OCI-LY3 (cell line): ENCODE measurements around the gene C12orf42.
A peak's percentile ranks its signal among the peaks of the same experiment; 100 is the strongest.

Experiments used
- H2AFZ ChIP-seq: fragments of 200-600, 300-600 bp; shearing (Covaris generic); 2 replicates; pipeline ENCODE4 v1.6.0; 2014; ENCODE audit warnings: antibody characterized with exemption, low read depth, low read length
- H3K27ac ChIP-seq: fragments of 200-600, 300-600 bp; sonication (generic); 2 replicates; pipeline ENCODE4 v1.5.1; 2014; ENCODE audit warnings: mild to moderate bottlenecking, low read length, moderate library complexity, mixed read lengths
- H3K27me3 ChIP-seq: fragments of 200-600, 300-600 bp; sonication (generic); 2 replicates; pipeline ENCODE4 v1.6.1; 2014; ENCODE audit warnings: low read depth, low read length, mixed read lengths
- H3K36me3 ChIP-seq: fragments of 200-600, 300-600 bp; sonication (generic); replicated peaks from 2 replicates; pipeline ENCODE3; 2014; ENCODE audit warnings: low read depth, low read length, mixed read lengths
- H3K4me1 ChIP-seq: fragments of 300-600, 200-600 bp; sonication (generic); 2 replicates; pipeline ENCODE4 v1.6.1; 2014; ENCODE audit warnings: low read length, mixed read lengths
- H3K4me2 ChIP-seq: fragments of 200-600, 300-600 bp; sonication (generic); 2 replicates; pipeline ENCODE4 v1.6.1; 2014; ENCODE audit warnings: low read length, mixed read lengths
- H3K4me3 ChIP-seq: fragments of 300-600, 200-600 bp; sonication (generic); 2 replicates; pipeline ENCODE4 v1.5.1; 2014; ENCODE audit warnings: antibody characterized with exemption, mild to moderate bottlenecking, low read length, moderate library complexity
- H3K79me2 ChIP-seq: fragments of 300-600, 200-600 bp; shearing (Covaris generic); 2 replicates; pipeline ENCODE4 v1.6.1; 2014; ENCODE audit warnings: mild to moderate bottlenecking, low read length, mixed read lengths
- H3K9ac ChIP-seq: fragments of 300-600, 200-600 bp; shearing (Covaris generic); 2 replicates; pipeline ENCODE4 v1.6.0; 2014; ENCODE audit warnings: mild to moderate bottlenecking, low read length, moderate library complexity
- H3K9me3 ChIP-seq: fragments of 200-600, 300-600 bp; shearing (Covaris generic); 2 replicates; pipeline ENCODE4 v1.6.1; 2014; ENCODE audit warnings: low read length, mixed read lengths; ENCODE audit not compliant: insufficient read depth
- H4K20me1 ChIP-seq: fragments of 200-600, 300-600 bp; sonication (generic); 2 replicates; pipeline ENCODE4 v1.6.1; 2016; ENCODE audit warnings: low read length, mixed read lengths; ENCODE audit not compliant: insufficient read depth
- EZH2phosphoT487 ChIP-seq: fragments of 200-600 bp; shearing (Covaris generic); IDR thresholded peaks from 2 replicates; pipeline ENCODE4 v1.6.1; 2018; ENCODE audit warnings: antibody characterized with exemption, mixed run types, low read depth
- TF ChIP-seq, protein P1 (sequence below): fragments of 200-600, 300-600 bp; sonication (generic); IDR thresholded peaks from 2 replicates; pipeline ENCODE4 v1.5.1; 2014; ENCODE audit warnings: antibody characterized with exemption, low read length, low read depth

C12orf42 gene

DNA sequence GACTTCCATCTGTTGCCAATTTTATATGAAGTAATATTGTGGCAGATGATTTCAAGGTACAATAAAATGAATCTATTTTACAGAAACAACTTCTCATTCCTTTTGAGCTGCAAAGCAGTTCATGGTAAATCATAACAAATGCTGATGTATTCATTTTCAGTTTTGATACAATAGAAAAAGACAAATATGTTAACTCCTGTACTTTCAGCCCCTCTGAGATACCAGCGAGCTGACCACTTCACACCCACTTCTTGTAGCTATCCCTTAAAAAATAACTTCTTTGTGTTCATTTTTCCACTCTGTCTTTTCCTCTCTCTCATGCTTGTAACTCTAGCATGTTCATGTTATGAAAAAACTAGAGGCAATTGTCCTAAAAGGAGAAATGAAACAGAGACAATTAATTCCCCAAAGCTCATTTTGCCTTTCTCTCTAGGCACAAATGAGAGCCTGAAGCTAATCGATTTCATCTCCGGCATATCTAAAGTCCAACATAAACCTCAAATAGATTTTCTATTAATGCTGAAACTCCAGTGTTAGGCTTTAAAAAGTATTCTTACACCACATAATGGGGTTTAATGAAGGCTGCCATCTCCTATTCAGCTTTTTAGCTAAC, 182.9 kb downstream of the C12orf42 start:
- Histone ChIP-seq H3K4me2 (peak overlapping the region; percentile 27), H3K4me1 (peaks cover 22% of the 10 kb centered on the region), H3K79me2 (no peaks in the 10 kb centered on the region), H3K27ac (no peak overlapping the region), H3K36me3 (peaks cover 9% of the 10 kb centered on the region), H4K20me1 (no peaks in the 10 kb centered on the region), H3K4me3 (no peak overlapping the region), H3K27me3 (no peaks in the 10 kb centered on the region), H3K9ac (no peak overlapping the region), H3K9me3 (no peaks in the 10 kb centered on the region), H2AFZ (no peak overlapping the region)
- TF ChIP-seq, protein P1, sequence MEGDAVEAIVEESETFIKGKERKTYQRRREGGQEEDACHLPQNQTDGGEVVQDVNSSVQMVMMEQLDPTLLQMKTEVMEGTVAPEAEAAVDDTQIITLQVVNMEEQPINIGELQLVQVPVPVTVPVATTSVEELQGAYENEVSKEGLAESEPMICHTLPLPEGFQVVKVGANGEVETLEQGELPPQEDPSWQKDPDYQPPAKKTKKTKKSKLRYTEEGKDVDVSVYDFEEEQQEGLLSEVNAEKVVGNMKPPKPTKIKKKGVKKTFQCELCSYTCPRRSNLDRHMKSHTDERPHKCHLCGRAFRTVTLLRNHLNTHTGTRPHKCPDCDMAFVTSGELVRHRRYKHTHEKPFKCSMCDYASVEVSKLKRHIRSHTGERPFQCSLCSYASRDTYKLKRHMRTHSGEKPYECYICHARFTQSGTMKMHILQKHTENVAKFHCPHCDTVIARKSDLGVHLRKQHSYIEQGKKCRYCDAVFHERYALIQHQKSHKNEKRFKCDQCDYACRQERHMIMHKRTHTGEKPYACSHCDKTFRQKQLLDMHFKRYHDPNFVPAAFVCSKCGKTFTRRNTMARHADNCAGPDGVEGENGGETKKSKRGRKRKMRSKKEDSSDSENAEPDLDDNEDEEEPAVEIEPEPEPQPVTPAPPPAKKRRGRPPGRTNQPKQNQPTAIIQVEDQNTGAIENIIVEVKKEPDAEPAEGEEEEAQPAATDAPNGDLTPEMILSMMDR, result no peak
- no peak for TF ChIP-seq EZH2phosphoT487

GRCh38 chr12:103310546-103311270, 185.1 kb downstream of the C12orf42 start:
- H3K36me3 ChIP-seq, result peaks cover 11% of the 10 kb centered on the region
- H3K4me3 ChIP-seq, result no peak overlapping the region
- no peaks in the 10 kb centered on the region for H3K27me3 ChIP-seq
- no peak overlapping the region for H3K27ac ChIP-seq
- H3K4me1 ChIP-seq, result peaks cover 22% of the 10 kb centered on the region
- H3K9ac ChIP-seq, result no peak overlapping the region
- no peak for TF ChIP-seq EZH2phosphoT487
- TF ChIP-seq, protein P1, result no peak
- H3K79me2 ChIP-seq, result no peaks in the 10 kb centered on the region
- no peak overlapping the region for H2AFZ ChIP-seq
- H4K20me1 ChIP-seq, result no peaks in the 10 kb centered on the region
- H3K9me3 ChIP-seq, result no peaks in the 10 kb centered on the region
- H3K4me2 ChIP-seq, result no peak overlapping the region

DNA sequence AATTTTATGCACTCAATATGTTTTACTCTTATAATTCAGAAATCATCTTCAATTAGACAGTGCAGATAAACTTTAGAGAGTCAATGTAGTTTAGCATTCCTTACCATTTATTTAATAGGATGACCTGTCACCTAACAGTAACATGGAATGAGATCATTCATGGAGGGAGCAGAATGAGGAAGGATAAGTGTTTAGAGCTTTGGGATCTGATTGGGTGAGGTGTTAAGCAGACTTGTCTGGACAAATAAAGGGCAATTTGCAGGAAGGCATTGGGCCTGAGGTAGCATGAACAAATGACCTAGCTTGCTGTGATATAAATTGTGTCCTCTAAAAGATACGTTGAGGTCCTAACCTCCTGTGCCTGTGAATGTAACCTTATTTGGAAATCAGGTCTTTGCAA, 187.4 kb downstream of the C12orf42 start:
- no peak overlapping the region for H2AFZ ChIP-seq
- H3K79me2 ChIP-seq, result no peaks in the 10 kb centered on the region

DNA sequence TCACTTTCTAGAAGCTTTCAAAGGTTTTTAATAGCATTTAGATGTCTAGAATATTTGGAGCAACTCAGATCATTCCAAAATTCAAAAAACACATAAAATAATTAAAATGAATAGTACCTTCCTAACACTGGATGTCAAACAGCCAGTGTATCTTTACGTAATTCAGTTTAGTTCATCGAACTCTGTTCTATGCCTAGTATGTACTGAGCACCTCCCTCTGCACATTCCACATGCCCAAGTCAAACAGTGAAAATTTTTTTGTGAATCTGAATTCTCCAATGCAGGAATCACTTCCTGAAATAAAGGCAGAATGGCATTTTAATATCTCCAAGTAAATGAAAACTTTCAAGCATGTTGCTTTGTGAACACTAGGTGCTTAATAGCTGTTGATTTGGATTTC, 192.3 kb downstream of the C12orf42 start:
- no peak overlapping the region for H2AFZ ChIP-seq
- no peak overlapping the region for H3K27ac ChIP-seq
- no peaks in the 10 kb centered on the region for H3K27me3 ChIP-seq
- no peak overlapping the region for H3K4me2 ChIP-seq
- H3K79me2 ChIP-seq, result no peaks in the 10 kb centered on the region
- H3K9me3 ChIP-seq, result no peaks in the 10 kb centered on the region
- H3K36me3 ChIP-seq, result peaks cover 4% of the 10 kb centered on the region
- H4K20me1 ChIP-seq, result no peaks in the 10 kb centered on the region
- no peak overlapping the region for H3K4me3 ChIP-seq
- no peak overlapping the region for H3K9ac ChIP-seq
- peaks cover 8% of the 10 kb centered on the region for H3K4me1 ChIP-seq
- TF ChIP-seq EZH2phosphoT487, result no peak
- TF ChIP-seq, protein P1, result no peak

More for the DNA sequence above, 187.4 kb downstream of the C12orf42 start:
- no peaks in the 10 kb centered on the region for H3K27me3 ChIP-seq
- peaks cover 4% of the 10 kb centered on the region for H3K36me3 ChIP-seq
- no peak overlapping the region for H3K9ac ChIP-seq
- H3K4me1 ChIP-seq, result peaks cover 18% of the 10 kb centered on the region
- no peak overlapping the region for H3K27ac ChIP-seq
- no peak overlapping the region for H3K4me3 ChIP-seq
- TF ChIP-seq, protein P1, result no peak
- TF ChIP-seq EZH2phosphoT487, result no peak
- no peak overlapping the region for H3K4me2 ChIP-seq
- no peaks in the 10 kb centered on the region for H4K20me1 ChIP-seq
- no peaks in the 10 kb centered on the region for H3K9me3 ChIP-seq
